22Rv1 (cell line): ENCODE data around the gene DNAJA2.
A peak's percentile ranks its signal among the peaks of the same experiment; 100 is the strongest.

Experiments
- H3K27ac ChIP-seq: fragments of 450-650 bp; 2 replicates; pipeline ENCODE4 v1.5.1; 2017
- ZFX ChIP-seq: fragments of 450-650 bp; IDR thresholded peaks from 2 replicates; pipeline ENCODE4 v1.6.1; 2017; ENCODE audit warnings: antibody characterized with exemption, borderline replicate concordance
- TF ChIP-seq, protein P1 (sequence below): fragments of 450-650 bp; IDR thresholded peaks from 2 replicates; pipeline ENCODE4 v1.5.1; 2017; ENCODE audit warnings: mild to moderate bottlenecking

DNAJA2 gene

DNA sequence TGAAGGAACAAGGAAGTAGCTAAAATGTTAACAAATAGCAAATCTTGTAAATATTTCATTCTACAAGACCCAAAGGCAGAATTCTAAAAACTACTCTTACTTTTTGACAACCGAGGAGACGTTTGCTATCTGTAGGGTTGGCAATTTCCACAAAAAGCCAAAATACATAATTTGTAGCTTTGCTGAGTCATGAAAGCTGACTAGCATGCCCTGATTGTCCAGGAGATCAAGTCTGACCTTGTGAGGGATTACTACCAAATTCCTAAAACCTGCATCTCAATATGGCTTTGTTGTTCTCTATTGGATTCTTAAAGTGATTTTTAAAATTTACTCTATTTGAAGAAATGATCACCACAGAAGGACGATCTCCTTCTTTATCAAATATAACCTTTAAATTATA, 10.8 kb downstream of the DNAJA2 start:
- TF ChIP-seq, protein P1, sequence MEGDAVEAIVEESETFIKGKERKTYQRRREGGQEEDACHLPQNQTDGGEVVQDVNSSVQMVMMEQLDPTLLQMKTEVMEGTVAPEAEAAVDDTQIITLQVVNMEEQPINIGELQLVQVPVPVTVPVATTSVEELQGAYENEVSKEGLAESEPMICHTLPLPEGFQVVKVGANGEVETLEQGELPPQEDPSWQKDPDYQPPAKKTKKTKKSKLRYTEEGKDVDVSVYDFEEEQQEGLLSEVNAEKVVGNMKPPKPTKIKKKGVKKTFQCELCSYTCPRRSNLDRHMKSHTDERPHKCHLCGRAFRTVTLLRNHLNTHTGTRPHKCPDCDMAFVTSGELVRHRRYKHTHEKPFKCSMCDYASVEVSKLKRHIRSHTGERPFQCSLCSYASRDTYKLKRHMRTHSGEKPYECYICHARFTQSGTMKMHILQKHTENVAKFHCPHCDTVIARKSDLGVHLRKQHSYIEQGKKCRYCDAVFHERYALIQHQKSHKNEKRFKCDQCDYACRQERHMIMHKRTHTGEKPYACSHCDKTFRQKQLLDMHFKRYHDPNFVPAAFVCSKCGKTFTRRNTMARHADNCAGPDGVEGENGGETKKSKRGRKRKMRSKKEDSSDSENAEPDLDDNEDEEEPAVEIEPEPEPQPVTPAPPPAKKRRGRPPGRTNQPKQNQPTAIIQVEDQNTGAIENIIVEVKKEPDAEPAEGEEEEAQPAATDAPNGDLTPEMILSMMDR, result no peak
- no peak for TF ChIP-seq ZFX
- no peak overlapping the region for H3K27ac ChIP-seq

DNA sequence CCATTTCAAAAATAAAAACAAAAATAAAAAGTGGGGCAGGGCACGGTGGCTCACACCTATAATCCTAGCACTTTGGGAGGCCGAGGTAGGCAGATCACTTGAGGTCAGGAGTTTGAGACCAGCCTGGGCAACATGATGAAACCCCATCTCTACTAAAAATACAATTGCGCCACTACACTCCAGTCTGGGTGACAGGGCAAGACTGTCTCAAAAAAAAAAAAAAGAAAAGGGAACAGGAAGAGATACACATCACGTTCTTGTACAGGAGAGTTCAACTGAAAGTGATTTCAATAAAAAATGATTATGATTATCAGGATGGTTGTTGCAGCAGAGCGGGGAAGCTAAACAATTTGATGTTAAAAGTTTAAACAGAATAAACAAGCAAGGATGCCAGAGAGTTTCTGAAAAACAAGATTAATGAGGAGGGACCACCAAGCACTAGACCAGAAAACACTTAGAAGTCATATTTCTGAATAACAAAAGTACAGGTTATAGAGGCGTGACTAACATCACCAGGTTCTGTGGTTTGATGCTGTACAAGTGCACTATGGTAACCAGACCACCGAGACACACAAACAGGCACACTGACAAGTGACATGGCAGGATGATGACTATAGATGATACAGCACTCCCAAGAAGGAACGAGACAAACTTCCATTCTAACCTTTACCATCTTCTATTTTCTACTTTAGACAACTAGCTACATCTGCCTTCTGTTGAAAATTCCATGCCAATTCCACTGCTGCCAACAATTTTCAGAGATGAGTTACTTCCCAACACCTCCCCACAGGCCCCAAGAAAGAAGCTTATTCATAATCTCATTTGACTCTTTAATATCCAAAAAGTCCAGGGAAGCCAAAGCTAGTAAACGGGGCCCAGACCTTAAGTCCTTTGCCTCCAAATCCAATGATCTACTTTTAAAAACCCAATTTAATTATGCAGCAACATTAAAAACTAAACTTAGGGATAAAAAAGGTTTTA, 11.8 kb downstream of the DNAJA2 start:
- no peak overlapping the region for H3K27ac ChIP-seq
- no peak for TF ChIP-seq ZFX
- TF ChIP-seq, protein P1, result no peak

DNA sequence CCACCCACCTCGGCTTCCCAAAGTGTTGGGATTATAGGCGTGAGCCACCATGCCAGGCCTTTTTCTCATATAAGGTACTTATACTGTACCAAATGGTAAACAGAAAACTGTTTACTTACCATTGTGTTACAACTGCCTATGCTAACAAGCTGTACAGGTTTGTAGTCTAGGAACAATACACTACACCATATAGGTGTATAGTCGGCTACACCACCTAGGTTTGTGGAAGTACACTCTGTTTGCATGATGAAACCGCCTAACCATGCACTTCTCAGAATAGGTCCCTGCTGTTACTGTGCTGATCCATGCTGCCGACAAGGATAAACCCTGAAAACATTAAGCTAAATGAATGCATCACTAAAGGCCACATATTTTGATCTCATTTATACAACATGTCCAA, 18.9 kb downstream of the DNAJA2 start:
- no peak for TF ChIP-seq ZFX
- TF ChIP-seq, protein P1, result no peak

DNA sequence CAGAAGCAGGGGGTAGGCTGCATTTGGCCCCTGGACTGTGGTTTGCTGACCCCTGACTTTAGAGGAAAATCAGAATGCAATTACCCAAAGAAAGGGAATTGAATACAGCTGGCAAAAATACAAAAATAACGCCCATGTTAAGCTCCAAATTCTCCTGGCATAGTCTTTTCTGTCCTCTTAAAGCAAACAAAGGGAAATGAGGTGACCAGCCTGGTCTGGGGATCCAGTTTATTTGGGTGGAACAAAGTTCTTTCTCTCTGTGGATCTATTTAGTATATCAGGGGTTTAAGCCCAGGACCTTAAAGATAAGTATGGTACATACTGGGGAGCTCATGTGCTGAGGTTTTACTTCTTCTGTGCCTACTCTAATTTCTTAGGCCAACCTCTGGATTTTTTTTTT, 23.5 kb downstream of the DNAJA2 start:
- no peak overlapping the region for H3K27ac ChIP-seq
- TF ChIP-seq, protein P1, result no peak
- no peak for TF ChIP-seq ZFX

More for the DNA sequence above, 18.9 kb downstream of the DNAJA2 start:
- H3K27ac ChIP-seq, result peak overlapping the region; percentile 45

DNA sequence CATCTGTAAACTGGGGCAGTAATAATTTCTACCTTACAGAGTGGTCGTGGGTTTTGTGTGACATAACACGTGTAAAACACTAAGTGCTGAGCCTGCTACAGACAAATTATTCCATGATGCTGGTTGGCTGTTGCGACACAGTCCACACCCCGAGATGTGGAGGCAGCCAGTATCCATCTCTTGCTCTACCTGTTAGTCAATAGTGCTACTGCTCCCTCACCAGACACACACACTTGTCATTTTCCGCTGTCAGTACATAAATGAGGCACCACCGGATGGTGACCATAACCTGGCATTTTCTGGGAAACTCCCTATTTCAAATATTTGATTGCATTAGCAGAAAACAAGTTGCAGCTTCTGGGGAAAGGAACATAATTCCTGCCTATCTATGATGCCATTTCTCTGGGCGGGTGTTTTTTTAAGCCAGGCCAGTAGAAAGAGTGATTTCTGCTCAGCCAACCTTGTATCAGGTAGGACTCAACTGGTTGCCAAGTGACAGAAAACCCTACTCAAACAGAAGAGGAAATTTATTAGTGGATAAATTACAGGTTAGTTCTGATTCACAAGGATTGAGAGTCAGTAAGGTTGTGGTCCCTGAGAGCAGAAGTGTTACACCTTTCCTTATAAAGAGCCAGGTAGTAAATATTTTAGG, 24.1 kb downstream of the DNAJA2 start:
- no peak overlapping the region for H3K27ac ChIP-seq
- TF ChIP-seq ZFX, result no peak
- TF ChIP-seq, protein P1, result no peak

DNA sequence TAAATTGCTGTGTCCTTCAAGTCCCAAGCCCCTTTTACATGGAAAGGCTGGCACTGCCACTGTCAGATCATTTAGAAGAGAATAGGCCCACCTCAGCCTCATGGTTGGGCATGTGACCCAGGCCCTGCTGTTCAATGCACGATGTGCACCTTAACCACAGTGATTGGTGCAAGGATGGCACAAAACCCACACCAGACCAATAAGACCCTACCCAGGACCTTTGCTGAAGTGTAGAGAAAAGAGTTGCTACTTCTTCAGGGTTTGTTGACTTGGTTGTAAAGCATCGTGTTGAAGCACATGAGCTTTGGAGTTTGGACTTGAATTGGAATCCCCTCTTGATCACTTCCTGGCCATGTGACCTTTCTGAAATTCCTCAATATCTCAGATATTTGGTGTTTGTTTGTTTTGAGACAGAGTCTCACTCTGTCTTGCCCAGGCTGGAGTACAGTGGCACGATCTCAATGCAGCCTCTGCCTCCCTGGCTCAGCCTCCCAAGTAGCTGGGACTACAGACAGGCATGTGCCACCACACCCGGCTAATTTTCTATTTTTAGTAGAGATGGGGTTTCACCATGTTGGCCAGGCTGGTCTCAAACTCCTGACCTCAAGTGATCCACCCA, 24.8 kb downstream of the DNAJA2 start:
- TF ChIP-seq ZFX, result no peak
- TF ChIP-seq, protein P1, result no peak
- no peak overlapping the region for H3K27ac ChIP-seq
